IMR-90 (cell line): ENCODE results near the gene SLC22A4. TPM values are rescaled to one million over a fixed set of nuclear protein-coding genes. Genes with fewer than 3 reads are reported as not detected.
A peak's percentile ranks its signal among the peaks of the same experiment; 100 is the strongest.

Experiments
- ATAC-seq: fragments of 200-7000 bp; cut with Tn5 transposase; 2 replicates; pipeline ENCODE4 v1.9.1; 2020; ENCODE audit warnings: low read depth, mild to moderate bottlenecking, moderate library complexity
- BruUV-seq: library from RNA; stranded (reverse); fragments of 400-500 nt; replicated peaks from 2 replicates; lab custom pipeline; 2021; lab: Mats Ljungman, UMichigan
- CTCF ChIA-PET: fragments of 300-600 bp; formaldehyde crosslinking; extraction: SDS; loops from one replicate; lab custom pipeline; 2021; ENCODE audit warnings: antibody characterized with exemption; lab: Yijun Ruan, JAX
- POLR2A ChIA-PET: fragments of 300-600 bp; sonication (Branson Sonifier 250); formaldehyde crosslinking; loops from one replicate; lab custom pipeline; 2022; ENCODE audit warnings: antibody characterized with exemption; ENCODE audit not compliant: unreplicated experiment; lab: Charles Lee
- DNase-seq: peaks from one replicate; pipeline ENCODE4 v3.0.0; 2013
- H2AFZ ChIP-seq: replicated peaks from 2 replicates; pipeline ENCODE3; 2013; ENCODE audit warnings: low read length, mild to moderate bottlenecking; ENCODE audit not compliant: poor library complexity
- H2AK5ac ChIP-seq: 2 replicates; pipeline ENCODE4 v1.6.1; 2013; ENCODE audit warnings: low read depth, low read length, inconsistent platforms
- H2AK9ac ChIP-seq: replicated peaks from 2 replicates; pipeline ENCODE3; 2013; ENCODE audit warnings: mild to moderate bottlenecking, low read depth, low read length, moderate library complexity; ENCODE audit not compliant: poor library complexity
- H2BK120ac ChIP-seq: 2 replicates; pipeline ENCODE4 v1.6.1; 2013; ENCODE audit warnings: low read depth, low read length, inconsistent platforms
- H2BK15ac ChIP-seq: 3 replicates; pipeline ENCODE4 v1.6.1; 2013; ENCODE audit warnings: low read depth, low read length, inconsistent platforms
- H2BK20ac ChIP-seq: 2 replicates; pipeline ENCODE4 v1.6.1; 2013; ENCODE audit warnings: low read depth, mild to moderate bottlenecking, inconsistent platforms, low read length, moderate library complexity
- H2BK5ac ChIP-seq: 2 replicates; pipeline ENCODE4 v1.6.1; 2013; ENCODE audit warnings: mild to moderate bottlenecking, low read depth, low read length, inconsistent platforms; ENCODE audit not compliant: poor library complexity, severe bottlenecking
- H3K14ac ChIP-seq: replicated peaks from 2 replicates; pipeline ENCODE4 v1.6.1; 2013; ENCODE audit warnings: low read depth, low read length, inconsistent platforms
- H3K18ac ChIP-seq: 2 replicates; pipeline ENCODE4 v1.6.1; 2013; ENCODE audit warnings: low read depth, low read length, control low read depth
- H3K23ac ChIP-seq: 2 replicates; pipeline ENCODE4 v1.6.1; 2013; ENCODE audit warnings: low read depth, low read length, inconsistent platforms
- H3K27ac ChIP-seq: 2 replicates; pipeline ENCODE4 v1.5.1; 2013; ENCODE audit warnings: mild to moderate bottlenecking, control low read depth, low read length; ENCODE audit not compliant: insufficient read depth
- H3K27me3 ChIP-seq: 2 replicates; pipeline ENCODE4 v1.6.1; 2013; ENCODE audit warnings: low read length; ENCODE audit not compliant: control insufficient read depth, insufficient read depth
- H3K36me3 ChIP-seq: 2 replicates; pipeline ENCODE4 v1.6.1; 2013; ENCODE audit warnings: low read length, mixed read lengths; ENCODE audit not compliant: control insufficient read depth, insufficient read depth
- H3K4ac ChIP-seq: 2 replicates; pipeline ENCODE4 v1.6.1; 2013; ENCODE audit warnings: low read depth, low read length, inconsistent platforms
- H3K4me1 ChIP-seq: 2 replicates; pipeline ENCODE4 v1.6.1; 2013; ENCODE audit warnings: low read length, mixed read lengths; ENCODE audit not compliant: control insufficient read depth, insufficient read depth
- H3K4me2 ChIP-seq: 2 replicates; pipeline ENCODE4 v1.6.1; 2013; ENCODE audit warnings: low read depth, mild to moderate bottlenecking, control low read depth, low read length, moderate library complexity
- H3K4me3 ChIP-seq: 2 replicates; pipeline ENCODE4 v1.5.1; 2013; ENCODE audit warnings: low read depth, mild to moderate bottlenecking, control low read depth, low read length, moderate library complexity; ENCODE audit not compliant: insufficient read depth
- H3K56ac ChIP-seq: 2 replicates; pipeline ENCODE4 v1.6.1; 2013; ENCODE audit warnings: low read length, inconsistent platforms; ENCODE audit not compliant: insufficient read depth; ENCODE audit errors: extremely low read depth
- H3K79me1 ChIP-seq, 2 experiments: 2 replicates each; pipeline ENCODE4 v1.6.1; 2013; ENCODE audit warnings: low read length in 2 of 2, inconsistent platforms in 1 of 2, low read depth in 1 of 2
- H3K9ac ChIP-seq: 2 replicates; pipeline ENCODE4 v1.6.1; 2013; ENCODE audit warnings: low read depth, low read length, control low read depth
- H3K9me1 ChIP-seq: 2 replicates; pipeline ENCODE4 v1.6.1; 2013; ENCODE audit warnings: low read length, inconsistent platforms; ENCODE audit not compliant: insufficient read depth
- H3K9me3 ChIP-seq: 2 replicates; pipeline ENCODE4 v1.6.1; 2013; ENCODE audit warnings: low read length; ENCODE audit not compliant: control insufficient read depth, insufficient read depth
- H4K20me1 ChIP-seq: 2 replicates; pipeline ENCODE4 v1.6.1; 2013; ENCODE audit warnings: low read length, inconsistent platforms; ENCODE audit not compliant: insufficient read depth
- H4K5ac ChIP-seq: 2 replicates; pipeline ENCODE4 v1.6.1; 2013; ENCODE audit warnings: mild to moderate bottlenecking, low read depth, low read length, control low read depth
- H4K8ac ChIP-seq, 2 experiments: 2 replicates each; pipeline ENCODE4 v1.6.1; 2013; ENCODE audit warnings: low read depth in 2 of 2, low read length in 2 of 2, control low read depth in 1 of 2, inconsistent platforms in 1 of 2
- H4K91ac ChIP-seq: 2 replicates; pipeline ENCODE4 v1.6.1; 2013; ENCODE audit warnings: low read depth, low read length, inconsistent platforms; ENCODE audit not compliant: insufficient read depth
- CEBPB ChIP-seq: IDR thresholded peaks from 2 replicates; pipeline ENCODE4 v1.6.1; 2012; ENCODE audit warnings: low read depth, low read length, improper control_type of control experiment
- RAD21 ChIP-seq: IDR thresholded peaks from 2 replicates; pipeline ENCODE4 v1.6.1; 2012; ENCODE audit warnings: low read length, improper control_type of control experiment
- WGBS, 2 experiments: methylation state at CpG; one replicate each; pipeline versions ENCODE4 v1.1.5 to v1.1.7; 2013; ENCODE audit warnings: missing lambda C conversion rate in 2 of 2; ENCODE audit not compliant: insufficient read length in 1 of 2; ENCODE audit errors: extremely low coverage in 2 of 2; 5-methylcytosine and 5-hydroxymethylcytosine counted together
- dilution Hi-C: fragments of 300-500 bp; cut with HindIII; formaldehyde crosslinking; loops from one replicate; pipeline ENCODE4 v1.14.3; 2018; ENCODE audit warnings: low sequenced_read_pairs; ENCODE audit not compliant: unreplicated experiment
- in situ Hi-C: fragments of 300-500 bp; cut with MboI; formaldehyde crosslinking; loops from 3 replicates; pipeline ENCODE4 v1.14.3; 2019; ENCODE audit warnings: low sequenced_read_pairs, inconsistent platforms, mixed read lengths
- intact Hi-C: fragments of 100-400 bp; cut with micrococcal nuclease; formaldehyde crosslinking; loops from 2 replicates; pipeline ENCODE4 v1.10.0; 2022
- polyA plus RNA-seq, 3 experiments: library from polyadenylated mRNA; depleted of rRNA; stranded (reverse); fragments of >200 nt; gene quantifications; 2 replicates each; pipeline ENCODE4 v1.2.3, GENCODE V29; 2012; ENCODE audit warnings: low replicate concordance in 1 of 3
- total RNA-seq: library from RNA; depleted of rRNA; stranded (reverse); fragments of >200 nt; gene quantifications from 2 replicates; pipeline ENCODE4 v1.2.3, GENCODE V29; 2012

The SLC22A4 gene
- total and polyA plus RNA-seq, 2 of the 4 experiments (the other 2 are of a cell fraction) = 2.6 to 3.2 TPM

GRCh38 chr5:132353486-132353995, 59.3 kb downstream of the SLC22A4 start:
- H2BK15ac ChIP-seq = no peak overlapping the region
- H3K4ac ChIP-seq = no peak overlapping the region
- H3K14ac ChIP-seq = no peak overlapping the region
- H3K79me1 ChIP-seq = no peaks in the 10 kb centered on the region
- no peak overlapping the region for H3K56ac ChIP-seq
- in situ Hi-C loops = no loop called here
- no TSS peak for BruUV-seq
- no peak overlapping the region for H4K5ac ChIP-seq
- no peak overlapping the region for H2BK120ac ChIP-seq
- H3K18ac ChIP-seq = no peak overlapping the region
- H4K8ac ChIP-seq = no peak overlapping the region
- H2BK20ac ChIP-seq = no peak overlapping the region
- no peak overlapping the region for H2AFZ ChIP-seq
- POLR2A ChIA-PET = no interaction called here
- no peaks in the 10 kb centered on the region for H3K9me1 ChIP-seq
- H4K20me1 ChIP-seq = no peaks in the 10 kb centered on the region
- H3K27me3 ChIP-seq = peaks cover 8% of the 10 kb centered on the region
- ATAC-seq = no peak
- H3K4me2 ChIP-seq = no peak overlapping the region
- no peak overlapping the region for H3K27ac ChIP-seq
- TF ChIP-seq CEBPB = peak; percentile 13; the same call in 1 of the 2 replicates
- no peak for TF ChIP-seq RAD21
- H2BK5ac ChIP-seq = no peak overlapping the region
- CTCF ChIA-PET = no interaction called here
- H3K36me3 ChIP-seq = no peaks in the 10 kb centered on the region
- intact Hi-C loops = no loop called here
- 0 out of 2 replicates have a peak, but pooled peaks cover 3% of the 10 kb centered on the region for H3K9me3 ChIP-seq
- H3K23ac ChIP-seq = no peak overlapping the region
- dilution Hi-C loops = no loop called here
- no peak overlapping the region for H3K9ac ChIP-seq
- H4K91ac ChIP-seq = no peak overlapping the region
- H3K4me1 ChIP-seq = no peaks in the 10 kb centered on the region
- no peak for DNase-seq
- H3K4me3 ChIP-seq = no peak overlapping the region
- no CpG with 5 or more reads among the region's 1 CpG for WGBS, 2 experiments
- no peak overlapping the region for H2AK9ac ChIP-seq
- H2AK5ac ChIP-seq = no peak overlapping the region
